Neural cell (in vitro differentiated cells): Measurements from ENCODE around the gene BLVRA. TPM values are rescaled to one million over a fixed set of nuclear protein-coding genes. Genes with fewer than 3 reads are reported as not detected.

Source experiments
- H2AFZ ChIP-seq: fragments of 200-600, 300-800 bp; sonication (generic), shearing (Covaris generic); 2 replicates; pipeline ENCODE4 v1.6.0; 2014; ENCODE audit warnings: low read depth, mild to moderate bottlenecking, antibody characterized with exemption, low read length, moderate library complexity
- H3F3A ChIP-seq: fragments of 200-600 bp; shearing (Covaris generic); 2 replicates; pipeline ENCODE4 v1.6.1; 2016; ENCODE audit warnings: mild to moderate bottlenecking, moderate library complexity, mixed read lengths, antibody characterized with exemption, low read length; ENCODE audit not compliant: insufficient read depth, poor library complexity, severe bottlenecking
- H3K27ac ChIP-seq: fragments of 200-600, 300-800 bp; sonication (generic), shearing (Covaris generic); 2 replicates; pipeline ENCODE4 v1.5.1; 2014; ENCODE audit warnings: mild to moderate bottlenecking, low read length, moderate library complexity
- H3K27me3 ChIP-seq: fragments of 300-800, 200-600 bp; sonication (generic), shearing (Covaris generic); 2 replicates; pipeline ENCODE4 v1.6.0; 2014; ENCODE audit warnings: mild to moderate bottlenecking, low read depth, low read length, moderate library complexity; ENCODE audit not compliant: insufficient read depth
- H3K36me3 ChIP-seq: fragments of 300-800, 200-600 bp; sonication (generic), shearing (Covaris generic); 2 replicates; pipeline ENCODE4 v1.5.1; 2014; ENCODE audit warnings: mild to moderate bottlenecking, antibody characterized with exemption, low read length, moderate library complexity; ENCODE audit not compliant: insufficient read depth
- H3K4me2 ChIP-seq: fragments of 300-800, 200-600 bp; sonication (generic), shearing (Covaris generic); 2 replicates; pipeline ENCODE4 v1.6.0; 2014; ENCODE audit warnings: mild to moderate bottlenecking, low read length
- H3K4me3 ChIP-seq: fragments of 300-800, 200-600 bp; sonication (generic), shearing (Covaris generic); 2 replicates; pipeline ENCODE4 v1.5.1; 2014; ENCODE audit warnings: mild to moderate bottlenecking, low read length, moderate library complexity
- H3K79me2 ChIP-seq: fragments of 200-600 bp; shearing (Covaris generic); replicated peaks from 2 replicates; pipeline ENCODE4 v1.6.0; 2014; ENCODE audit warnings: mild to moderate bottlenecking, low read length, moderate library complexity; ENCODE audit not compliant: insufficient read depth
- H3K9ac ChIP-seq: fragments of 300-800, 200-600 bp; sonication (generic), shearing (Covaris generic); 2 replicates; pipeline ENCODE4 v1.6.1; 2016; ENCODE audit warnings: mild to moderate bottlenecking, low read length, mixed read lengths
- H3K9me2 ChIP-seq: fragments of 200-600 bp; shearing (Covaris generic); 2 replicates; pipeline ENCODE4 v1.6.1; 2016; ENCODE audit warnings: mild to moderate bottlenecking, low read length, mixed read lengths; ENCODE audit not compliant: insufficient read depth
- H3K9me3 ChIP-seq: fragments of 200-600, 300-800 bp; sonication (generic), shearing (Covaris generic); 2 replicates; pipeline ENCODE4 v1.6.1; 2016; ENCODE audit warnings: mild to moderate bottlenecking, mixed run types, low read length, moderate library complexity, mixed read lengths
- H4K20me1 ChIP-seq: fragments of 200-600 bp; shearing (Covaris generic); 2 replicates; pipeline ENCODE4 v1.6.1; 2016; ENCODE audit warnings: mild to moderate bottlenecking, mixed run types; ENCODE audit not compliant: insufficient read depth
- EP300 ChIP-seq: fragments of 450-650 bp; conservative IDR thresholded peaks from 2 replicates; pipeline ENCODE4 v1.6.1; 2014; ENCODE audit warnings: antibody characterized with exemption, mild to moderate bottlenecking, moderate library complexity; ENCODE audit not compliant: poor library complexity, severe bottlenecking
- EZH2 ChIP-seq: fragments of 200-600, 300-800 bp; shearing (Covaris generic), sonication (generic); IDR thresholded peaks from 2 replicates; pipeline ENCODE4 v1.6.1; 2014; ENCODE audit warnings: antibody characterized with exemption, low read length, borderline replicate concordance, mild to moderate bottlenecking; ENCODE audit not compliant: insufficient read depth, poor library complexity, severe bottlenecking
- MXI1 ChIP-seq: fragments of 450-650 bp; conservative IDR thresholded peaks from 2 replicates; pipeline ENCODE4 v1.6.1; 2014; ENCODE audit warnings: antibody characterized with exemption, mild to moderate bottlenecking; ENCODE audit not compliant: poor library complexity, severe bottlenecking
- POLR2AphosphoS5 ChIP-seq: IDR thresholded peaks from 2 replicates; pipeline ENCODE4 v1.6.1; 2012
- RAD21 ChIP-seq: fragments of 450-650 bp; conservative IDR thresholded peaks from 2 replicates; pipeline ENCODE4 v1.6.1; 2014; ENCODE audit warnings: antibody characterized with exemption, mild to moderate bottlenecking, moderate library complexity
- SMC3 ChIP-seq: fragments of 450-650 bp; conservative IDR thresholded peaks from 2 replicates; pipeline ENCODE4 v1.6.1; 2014; ENCODE audit warnings: antibody characterized with exemption, mild to moderate bottlenecking, moderate library complexity; ENCODE audit not compliant: poor library complexity
- TAF1 ChIP-seq: IDR thresholded peaks from 2 replicates; pipeline ENCODE4 v1.6.1; 2012; ENCODE audit warnings: low read depth
- polyA plus RNA-seq: library from polyadenylated mRNA; depleted of rRNA; stranded (reverse); fragments of >200 nt; gene quantifications from 2 replicates; pipeline ENCODE4 v1.2.3, GENCODE V29; 2014
- TF ChIP-seq, protein P1 (sequence below): IDR thresholded peaks from 2 replicates; pipeline ENCODE4 v1.6.1; 2012; ENCODE audit warnings: borderline replicate concordance
- TF ChIP-seq, protein P2 (sequence below): fragments of 450-650 bp; IDR thresholded peaks from 2 replicates; pipeline ENCODE4 v1.5.1; 2014; ENCODE audit warnings: antibody characterized with exemption, mild to moderate bottlenecking, moderate library complexity; ENCODE audit not compliant: poor library complexity, severe bottlenecking

Gene BLVRA
- polyA plus RNA-seq, 1 donor from 2014 or later, result 12.4 TPM

DNA sequence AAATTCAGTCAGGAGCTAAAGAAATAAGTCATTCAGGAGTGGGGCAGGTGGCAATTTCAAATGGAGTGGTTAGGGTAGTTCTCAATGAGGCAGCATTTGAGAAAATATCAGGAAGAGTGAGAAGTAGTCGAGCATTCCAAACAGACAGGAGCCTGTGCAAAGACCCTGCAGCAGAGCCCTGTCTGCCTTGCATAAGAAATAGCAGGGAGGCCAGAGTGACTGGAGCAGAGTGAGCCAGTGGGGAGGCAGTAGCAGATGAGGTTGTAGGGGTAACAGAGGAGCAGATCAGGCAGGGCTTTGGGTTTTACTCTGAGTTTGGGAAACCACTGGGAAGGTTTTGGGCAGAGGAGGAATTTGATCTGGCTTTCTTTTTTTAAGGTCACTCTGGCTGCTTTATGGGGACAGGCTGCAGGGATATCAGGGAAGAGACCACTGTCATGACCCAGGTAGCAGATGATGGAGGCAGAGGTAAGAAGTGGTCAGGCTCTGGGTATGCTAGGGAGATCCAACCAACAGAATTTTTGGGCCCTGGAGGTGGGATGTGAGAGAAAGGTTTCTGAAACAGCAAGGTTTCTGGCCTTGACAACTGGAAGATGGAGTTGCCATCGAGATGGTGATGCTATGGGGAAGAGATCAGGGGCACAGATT, 1.3 kb upstream of the BLVRA start:
- Histone ChIP-seq H3K9me2 (no peaks in the 10 kb centered on the region), H3F3A (no peaks in the 10 kb centered on the region), H3K79me2 (no peaks in the 10 kb centered on the region), H3K4me2 (no peak overlapping the region), H3K27me3 (no peaks in the 10 kb centered on the region), H2AFZ (no peak overlapping the region), H3K27ac (no peak overlapping the region), H3K9ac (no peak overlapping the region), H3K9me3 (no peaks in the 10 kb centered on the region), H3K4me3 (no peak overlapping the region), H4K20me1 (no peaks in the 10 kb centered on the region), H3K36me3 (no peaks in the 10 kb centered on the region)
- TF ChIP-seq RAD21, result no peak
- TF ChIP-seq MXI1, result no peak
- TF ChIP-seq, protein P1, sequence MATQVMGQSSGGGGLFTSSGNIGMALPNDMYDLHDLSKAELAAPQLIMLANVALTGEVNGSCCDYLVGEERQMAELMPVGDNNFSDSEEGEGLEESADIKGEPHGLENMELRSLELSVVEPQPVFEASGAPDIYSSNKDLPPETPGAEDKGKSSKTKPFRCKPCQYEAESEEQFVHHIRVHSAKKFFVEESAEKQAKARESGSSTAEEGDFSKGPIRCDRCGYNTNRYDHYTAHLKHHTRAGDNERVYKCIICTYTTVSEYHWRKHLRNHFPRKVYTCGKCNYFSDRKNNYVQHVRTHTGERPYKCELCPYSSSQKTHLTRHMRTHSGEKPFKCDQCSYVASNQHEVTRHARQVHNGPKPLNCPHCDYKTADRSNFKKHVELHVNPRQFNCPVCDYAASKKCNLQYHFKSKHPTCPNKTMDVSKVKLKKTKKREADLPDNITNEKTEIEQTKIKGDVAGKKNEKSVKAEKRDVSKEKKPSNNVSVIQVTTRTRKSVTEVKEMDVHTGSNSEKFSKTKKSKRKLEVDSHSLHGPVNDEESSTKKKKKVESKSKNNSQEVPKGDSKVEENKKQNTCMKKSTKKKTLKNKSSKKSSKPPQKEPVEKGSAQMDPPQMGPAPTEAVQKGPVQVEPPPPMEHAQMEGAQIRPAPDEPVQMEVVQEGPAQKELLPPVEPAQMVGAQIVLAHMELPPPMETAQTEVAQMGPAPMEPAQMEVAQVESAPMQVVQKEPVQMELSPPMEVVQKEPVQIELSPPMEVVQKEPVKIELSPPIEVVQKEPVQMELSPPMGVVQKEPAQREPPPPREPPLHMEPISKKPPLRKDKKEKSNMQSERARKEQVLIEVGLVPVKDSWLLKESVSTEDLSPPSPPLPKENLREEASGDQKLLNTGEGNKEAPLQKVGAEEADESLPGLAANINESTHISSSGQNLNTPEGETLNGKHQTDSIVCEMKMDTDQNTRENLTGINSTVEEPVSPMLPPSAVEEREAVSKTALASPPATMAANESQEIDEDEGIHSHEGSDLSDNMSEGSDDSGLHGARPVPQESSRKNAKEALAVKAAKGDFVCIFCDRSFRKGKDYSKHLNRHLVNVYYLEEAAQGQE, result no peak
- no peak for TF ChIP-seq POLR2AphosphoS5
- no peak for TF ChIP-seq EZH2
- TF ChIP-seq EP300, result no peak
- TF ChIP-seq, protein P2, sequence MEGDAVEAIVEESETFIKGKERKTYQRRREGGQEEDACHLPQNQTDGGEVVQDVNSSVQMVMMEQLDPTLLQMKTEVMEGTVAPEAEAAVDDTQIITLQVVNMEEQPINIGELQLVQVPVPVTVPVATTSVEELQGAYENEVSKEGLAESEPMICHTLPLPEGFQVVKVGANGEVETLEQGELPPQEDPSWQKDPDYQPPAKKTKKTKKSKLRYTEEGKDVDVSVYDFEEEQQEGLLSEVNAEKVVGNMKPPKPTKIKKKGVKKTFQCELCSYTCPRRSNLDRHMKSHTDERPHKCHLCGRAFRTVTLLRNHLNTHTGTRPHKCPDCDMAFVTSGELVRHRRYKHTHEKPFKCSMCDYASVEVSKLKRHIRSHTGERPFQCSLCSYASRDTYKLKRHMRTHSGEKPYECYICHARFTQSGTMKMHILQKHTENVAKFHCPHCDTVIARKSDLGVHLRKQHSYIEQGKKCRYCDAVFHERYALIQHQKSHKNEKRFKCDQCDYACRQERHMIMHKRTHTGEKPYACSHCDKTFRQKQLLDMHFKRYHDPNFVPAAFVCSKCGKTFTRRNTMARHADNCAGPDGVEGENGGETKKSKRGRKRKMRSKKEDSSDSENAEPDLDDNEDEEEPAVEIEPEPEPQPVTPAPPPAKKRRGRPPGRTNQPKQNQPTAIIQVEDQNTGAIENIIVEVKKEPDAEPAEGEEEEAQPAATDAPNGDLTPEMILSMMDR, result no peak
- no peak for TF ChIP-seq SMC3
- no peak for TF ChIP-seq TAF1

DNA sequence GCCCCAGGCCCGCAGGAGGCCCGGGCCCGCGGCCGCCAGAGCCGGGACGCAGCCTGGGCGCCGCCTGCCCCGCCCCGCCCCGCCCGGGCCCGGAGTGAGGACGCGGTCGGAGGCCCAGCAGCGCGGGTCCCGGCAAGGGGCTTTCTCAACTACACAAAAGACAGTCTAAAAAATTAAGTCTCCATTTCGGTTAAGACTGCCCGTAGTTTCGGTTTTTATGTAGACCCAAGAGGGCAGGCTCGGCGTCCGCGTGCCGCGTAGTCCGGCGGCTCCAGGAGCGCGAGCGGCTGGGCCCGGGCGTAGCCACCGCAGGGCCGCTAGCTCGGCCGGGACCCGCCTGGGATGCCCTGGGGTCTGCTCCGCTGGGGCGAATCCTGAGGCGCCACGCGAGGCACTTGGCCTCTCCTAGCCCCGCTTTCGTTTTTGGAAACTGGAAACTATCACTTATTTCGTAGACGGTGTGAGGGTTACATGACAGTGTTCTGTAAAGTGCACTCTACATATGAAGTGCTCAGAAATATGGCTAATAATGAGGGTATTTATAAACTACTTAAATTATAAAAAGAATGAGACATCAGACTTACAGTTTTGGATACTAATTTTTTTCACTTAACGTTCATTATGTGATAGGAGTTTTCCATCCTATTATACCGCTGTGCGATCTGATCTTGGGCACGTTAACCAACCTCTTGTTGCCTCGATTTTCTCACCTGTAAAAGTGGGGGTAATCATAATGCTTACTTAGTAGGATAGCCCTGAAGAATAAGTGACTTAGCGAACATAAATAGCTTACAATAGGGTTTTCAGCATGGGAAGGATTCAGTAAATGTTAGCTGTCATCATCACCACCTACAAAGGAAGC, 573 bp downstream of the BLVRA start:
- peak; percentile 16 for TF ChIP-seq MXI1
- TF ChIP-seq TAF1, result no peak
- H2AFZ ChIP-seq, result peak overlapping the region; percentile 56
- H3K4me2 ChIP-seq, result peak overlapping the region; percentile 78
- peak overlapping the region; percentile 71 for H3K9ac ChIP-seq
- no peaks in the 10 kb centered on the region for H3K9me2 ChIP-seq
- no peaks in the 10 kb centered on the region for H3K36me3 ChIP-seq
- H3K79me2 ChIP-seq, result no peaks in the 10 kb centered on the region
- no peaks in the 10 kb centered on the region for H4K20me1 ChIP-seq
- peak overlapping the region; percentile 83 for H3K4me3 ChIP-seq
- H3K27ac ChIP-seq, result no peak overlapping the region
- no peaks in the 10 kb centered on the region for H3K27me3 ChIP-seq
- no peaks in the 10 kb centered on the region for H3F3A ChIP-seq
- H3K9me3 ChIP-seq, result no peaks in the 10 kb centered on the region
